Ascending aorta (tissue), 2 donors: ENCODE results near the gene TMEM164. TPM values are rescaled to one million over a fixed set of nuclear protein-coding genes. Genes with fewer than 3 reads are reported as not detected.

Experiments used
- DNase-seq, 2 donors: peaks; one replicate each; pipeline ENCODE4 v3.0.0-alpha.2; 2019; ENCODE audit warnings: low spot score in 2 of 2
- H3K27ac ChIP-seq, 2 donors: fragments of 200-600 bp; sonication (generic); one replicate each; pipeline ENCODE4 v1.5.1; 2016 to 2017; ENCODE audit warnings: mild to moderate bottlenecking in 1 of 2
- H3K27me3 ChIP-seq: fragments of 200-600 bp; sonication (generic); one replicate; pipeline ENCODE4 v1.5.1; 2017
- H3K36me3 ChIP-seq, 2 donors: fragments of 200-600 bp; sonication (generic); one replicate each; pipeline ENCODE4 v1.5.1; 2016
- H3K4me1 ChIP-seq, 2 donors: fragments of 200-600 bp; sonication (generic); one replicate each; pipeline ENCODE4 v1.5.1; 2016 to 2017; ENCODE audit warnings: mild to moderate bottlenecking in 1 of 2
- H3K4me3 ChIP-seq, 2 donors: fragments of 200-600 bp; sonication (generic); one replicate each; pipeline ENCODE4 v1.5.1; 2016 to 2017; ENCODE audit warnings: mild to moderate bottlenecking in 1 of 2
- H3K9me3 ChIP-seq, 2 donors: fragments of 200-600 bp; sonication (generic); one replicate each; pipeline ENCODE4 v1.5.1; 2016
- CTCF ChIP-seq, 3 experiments: fragments of 200-600 bp in 2 of 3; fragments of 450-650 bp in 1 of 3; sonication (generic) in 2 of 3; IDR thresholded peaks; one replicate each; pipeline ENCODE4 v1.5.1; 2016 to 2019; ENCODE audit warnings: antibody characterized with exemption in 3 of 3, mild to moderate bottlenecking in 1 of 3, moderate library complexity in 1 of 3
- intact Hi-C: fragments of 100-400 bp; cut with DNase I; formaldehyde crosslinking; loops from one replicate; pipeline ENCODE4 v1.15.1; 2023
- total RNA-seq: library from RNA; depleted of rRNA; stranded (reverse); fragments of >200 nt; gene quantifications from one replicate; pipeline ENCODE4 v1.1.0, GENCODE V29; 2016

TMEM164 gene
- total RNA-seq, 1 donor from 2014 or later = 15.0 TPM

- intact Hi-C loops = no loop called here
- no peak for TF ChIP-seq CTCF (IDR thresholded peaks at IDR 0.05)
- Histone ChIP-seq H3K36me3 (no peaks in the 10 kb centered on the region), H3K9me3 (no peaks in the 10 kb centered on the region), H3K4me3 (no peak overlapping the region), H3K4me1 (no peaks in the 10 kb centered on the region), H3K27ac (no peak overlapping the region), H3K27me3 (no peaks in the 10 kb centered on the region)
- no peak for DNase-seq
Measured at GRCh38 chrX:110103344-110103743, 100.4 kb downstream of the TMEM164 start.

GRCh38 chrX:110104078-110104477, 101.2 kb downstream of the TMEM164 start:
- Histone ChIP-seq H3K4me1 (no peaks in the 10 kb centered on the region), H3K36me3 (no peaks in the 10 kb centered on the region), H3K4me3 (no peak overlapping the region), H3K9me3 (no peaks in the 10 kb centered on the region), H3K27ac (no peak overlapping the region), H3K27me3 (no peaks in the 10 kb centered on the region)
- no peak for TF ChIP-seq CTCF (IDR thresholded peaks at IDR 0.05)
- intact Hi-C loops = no loop called here
- no peak for DNase-seq

GRCh38 chrX:110108381-110108821, 105.5 kb downstream of the TMEM164 start:
- no peak for DNase-seq
- TF ChIP-seq CTCF (IDR thresholded peaks at IDR 0.05) = no peak
- Histone ChIP-seq H3K9me3 (no peaks in the 10 kb centered on the region), H3K4me3 (no peak overlapping the region), H3K27ac (no peak overlapping the region), H3K36me3 (no peaks in the 10 kb centered on the region), H3K4me1 (no peaks in the 10 kb centered on the region), H3K27me3 (no peaks in the 10 kb centered on the region)
- intact Hi-C loops = no loop called here

- no peaks in the 10 kb centered on the region for H3K4me1 ChIP-seq
- H3K27ac ChIP-seq = no peak overlapping the region
- no peak for DNase-seq
- TF ChIP-seq CTCF (IDR thresholded peaks at IDR 0.05) = no peak
- intact Hi-C loops = no loop called here
- no peaks in the 10 kb centered on the region for H3K36me3 ChIP-seq
- no peak overlapping the region for H3K4me3 ChIP-seq
- H3K9me3 ChIP-seq = no peaks in the 10 kb centered on the region
- no peaks in the 10 kb centered on the region for H3K27me3 ChIP-seq
Measured at GRCh38 chrX:110114260-110114776, 111.4 kb downstream of the TMEM164 start.

- no peak for DNase-seq
- intact Hi-C loops = no loop called here
- no peak for TF ChIP-seq CTCF (IDR thresholded peaks at IDR 0.05)
Measured at GRCh38 chrX:110116066-110116980, 113.4 kb downstream of the TMEM164 start.

More at GRCh38 chrX:110116066-110116980, 113.4 kb downstream of the TMEM164 start:
- Histone ChIP-seq H3K9me3 (no peaks in the 10 kb centered on the region), H3K4me3 (no peak overlapping the region), H3K27ac (no peak overlapping the region), H3K27me3 (no peaks in the 10 kb centered on the region), H3K36me3 (no peaks in the 10 kb centered on the region), H3K4me1 (no peaks in the 10 kb centered on the region)
